ENCODE measurements around the gene TTC3.

TTC3 gene

DNA sequence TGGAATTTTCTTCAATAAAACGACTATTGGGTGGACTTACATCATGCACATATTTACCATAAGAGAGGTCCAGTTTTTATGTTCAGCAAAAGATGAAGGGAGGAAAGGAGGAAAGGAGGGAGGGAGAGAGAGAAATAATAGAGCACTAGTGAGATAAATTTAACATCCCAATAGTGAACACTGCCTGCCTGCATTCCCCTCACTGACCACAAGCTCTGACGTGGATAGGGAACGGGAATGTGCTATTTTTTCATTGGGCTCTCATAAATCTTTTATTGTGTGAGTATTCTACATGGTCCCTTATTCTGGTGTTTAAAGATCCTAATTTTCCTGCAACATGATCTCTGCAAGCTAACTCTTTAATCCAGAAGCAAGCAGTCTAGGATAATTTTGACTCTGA is 82.1 kb downstream of the TTC3 start:
- DNase-seq = no peak

DNA sequence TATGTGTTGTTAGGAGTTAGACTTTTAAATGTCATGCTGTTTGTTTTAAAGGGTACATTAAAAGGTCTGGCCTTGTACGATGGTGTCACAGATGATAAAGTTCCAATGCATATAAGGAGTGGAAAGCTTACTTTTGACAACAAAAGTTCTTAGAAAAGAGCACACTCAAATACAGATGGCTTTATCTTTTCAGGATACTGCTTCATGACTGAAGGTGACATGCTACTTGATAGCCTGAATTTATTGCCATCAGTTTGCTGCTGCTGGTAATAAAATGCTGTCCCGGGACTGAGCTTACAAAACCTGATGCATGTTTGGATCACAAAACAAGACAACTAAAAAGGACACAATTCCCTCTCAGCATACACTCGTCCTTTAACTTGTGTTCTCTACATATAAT is 84.9 kb downstream of the TTC3 start:
- no peak for DNase-seq

DNA sequence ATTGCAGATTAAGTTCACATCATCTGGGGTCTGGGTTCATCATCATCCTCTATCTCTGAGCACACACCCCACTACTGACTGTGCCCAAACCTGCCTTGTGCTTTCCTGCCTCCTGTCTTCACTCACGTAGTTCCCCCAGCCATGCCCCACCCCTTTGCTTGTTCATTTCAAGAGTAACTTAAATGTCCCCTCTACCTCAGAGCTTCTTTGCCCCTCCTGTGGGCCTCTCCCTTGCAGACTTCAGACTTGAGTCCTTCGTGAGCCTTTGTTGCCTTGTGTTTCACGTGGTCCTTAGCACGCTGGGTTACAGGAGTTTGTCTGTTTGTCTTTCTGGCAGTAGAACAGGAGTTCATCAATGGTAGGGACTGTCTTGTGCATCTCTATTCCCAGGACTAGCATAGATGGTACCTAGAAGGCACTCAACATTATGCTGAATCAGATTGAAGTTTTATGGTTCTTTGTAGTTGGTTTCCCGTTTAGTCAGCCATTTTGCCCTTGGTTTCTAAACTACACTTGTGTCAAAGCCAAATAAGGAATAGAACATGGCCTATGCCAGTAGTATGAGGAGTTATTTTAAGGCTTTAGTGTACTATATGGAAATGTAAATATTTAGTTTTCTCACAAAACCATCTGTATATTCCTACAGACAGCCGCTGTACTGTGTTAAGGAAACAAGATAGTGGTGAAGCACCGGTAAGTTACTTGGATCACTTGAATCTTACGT is 86.2 kb downstream of the TTC3 start:
- DNase-seq = no peak

DNA sequence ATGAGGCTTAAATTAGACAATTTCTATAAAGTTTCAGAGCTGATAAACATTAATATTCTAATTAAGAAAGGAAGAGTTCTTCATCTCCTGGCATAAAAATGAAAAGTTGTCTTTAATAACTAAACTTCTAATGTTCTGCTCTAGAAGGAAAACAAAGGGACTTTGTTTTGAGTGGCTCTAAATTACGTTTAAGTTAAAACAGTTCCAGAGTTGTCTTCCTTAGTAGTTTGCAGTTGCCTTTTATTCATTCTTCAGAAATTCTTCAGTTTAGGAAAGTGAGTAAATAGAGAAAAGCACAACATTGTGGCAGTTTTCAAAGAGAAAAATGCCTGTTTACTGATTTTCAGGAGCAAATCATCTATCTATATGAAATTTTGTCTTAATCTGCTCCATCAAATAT is 86.9 kb downstream of the TTC3 start:
- DNase-seq = no peak

GRCh38 chr21:37164742-37165141 is 91.7 kb downstream of the TTC3 start:
- no peak for DNase-seq

DNA sequence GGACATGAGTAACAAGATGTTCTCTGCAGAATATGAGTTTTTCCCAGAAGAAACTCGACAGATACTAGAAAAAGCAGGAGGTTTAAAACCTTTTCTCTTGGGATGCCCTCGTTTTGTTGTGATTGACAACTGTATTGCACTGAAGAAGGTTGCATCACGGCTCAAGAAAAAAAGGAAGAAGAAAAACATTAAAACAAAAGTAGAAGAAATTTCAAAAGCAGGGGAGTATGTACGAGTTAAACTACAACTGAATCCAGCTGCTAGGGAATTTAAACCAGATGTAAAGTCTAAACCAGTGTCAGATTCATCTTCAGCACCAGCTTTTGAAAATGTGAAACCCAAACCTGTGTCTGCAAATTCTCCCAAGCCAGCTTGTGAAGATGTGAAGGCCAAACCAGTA is 92.5 kb downstream of the TTC3 start:
- no peak for DNase-seq

- no peak for DNase-seq
Observed at GRCh38 chr21:37166733-37167132, 93.7 kb downstream of the TTC3 start.

DNA sequence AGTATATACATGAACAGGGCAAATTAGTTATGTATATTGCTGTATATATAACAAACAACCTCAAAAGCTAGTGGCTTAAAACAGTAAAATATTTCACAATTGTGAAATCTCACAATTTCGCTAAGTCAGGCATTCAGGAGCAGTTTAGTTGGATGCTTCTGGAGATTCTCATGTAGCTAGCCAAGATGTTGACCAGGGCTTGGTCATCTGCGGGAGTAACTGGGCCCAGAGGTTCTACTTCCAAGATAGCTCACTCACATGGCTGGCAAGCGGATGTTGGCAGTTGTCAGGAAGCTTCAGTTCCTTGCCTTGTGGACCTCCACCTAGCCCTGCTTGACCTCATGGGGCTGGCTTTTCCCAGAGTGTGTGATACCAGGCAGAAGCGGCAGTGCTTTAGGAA is 95.6 kb downstream of the TTC3 start:
- no peak for DNase-seq

GRCh38 chr21:37172646-37173045 is 99.6 kb downstream of the TTC3 start:
- no peak for DNase-seq

DNA sequence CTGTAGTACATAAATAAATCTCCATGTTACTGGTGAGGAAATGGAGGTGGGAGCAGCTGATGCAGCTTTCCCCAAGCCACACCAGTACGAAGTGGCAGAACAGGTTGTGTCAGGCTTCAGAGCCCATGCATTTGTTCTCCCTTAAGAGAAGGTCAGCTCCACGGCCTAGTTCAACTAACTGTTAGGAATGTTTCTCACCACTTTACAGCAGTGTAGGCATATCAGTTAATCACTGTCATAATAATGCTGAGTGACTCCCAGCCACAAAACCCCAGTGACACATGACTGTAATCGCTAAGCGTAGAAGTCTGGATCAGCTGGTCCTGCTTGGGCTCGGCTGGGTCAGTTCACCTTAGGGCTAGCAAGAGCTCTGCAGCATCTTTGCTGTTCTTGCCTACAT is 103.7 kb downstream of the TTC3 start:
- DNase-seq = no peak

- DNase-seq = no peak
Observed at GRCh38 chr21:37181059-37181458, 108.0 kb downstream of the TTC3 start.

- DNase-seq = no peak
Observed at GRCh38 chr21:37182222-37182621, 109.2 kb downstream of the TTC3 start.

- no peak for DNase-seq
Observed at GRCh38 chr21:37183749-37184148, 110.7 kb downstream of the TTC3 start.

GRCh38 chr21:37184784-37185593 is 111.9 kb downstream of the TTC3 start:
- no peak for DNase-seq

DNA sequence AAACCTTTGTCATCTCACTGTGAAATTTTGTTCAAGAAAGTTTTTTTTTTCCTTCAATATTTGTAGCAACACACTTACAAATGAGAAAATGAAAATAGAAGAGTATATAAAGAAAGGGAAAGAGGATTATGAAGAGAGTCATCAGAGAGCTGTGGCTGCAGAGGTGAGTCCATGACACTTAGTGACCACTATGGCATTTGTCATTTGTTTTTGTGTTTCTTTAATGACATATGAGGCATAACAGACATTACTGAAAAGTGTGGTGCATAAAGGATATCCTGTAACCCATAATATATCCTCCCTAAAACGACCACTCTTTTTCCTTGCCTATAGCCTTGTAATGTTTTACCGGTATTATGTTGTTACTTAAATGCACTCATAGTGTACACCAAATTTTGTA is 113.9 kb downstream of the TTC3 start:
- DNase-seq = no peak

DNA sequence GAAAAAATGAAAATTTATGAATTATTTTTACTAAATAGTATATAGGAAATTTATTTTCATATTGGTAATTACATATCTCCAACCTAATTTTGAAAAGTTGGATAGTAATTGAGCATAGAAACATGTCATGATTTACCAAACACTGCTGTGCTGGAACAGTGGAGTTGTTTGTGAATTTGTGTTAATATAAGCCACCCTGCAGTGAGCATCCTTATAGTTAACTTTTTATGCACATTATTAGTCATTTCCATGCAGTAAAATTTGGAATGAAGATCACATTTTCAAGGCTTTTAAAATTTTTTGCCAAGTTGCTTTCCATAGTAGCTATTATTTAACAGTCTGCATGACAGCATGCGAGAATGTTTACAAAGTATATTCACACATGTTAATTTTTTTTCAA is 115.8 kb downstream of the TTC3 start:
- no peak for DNase-seq

DNA sequence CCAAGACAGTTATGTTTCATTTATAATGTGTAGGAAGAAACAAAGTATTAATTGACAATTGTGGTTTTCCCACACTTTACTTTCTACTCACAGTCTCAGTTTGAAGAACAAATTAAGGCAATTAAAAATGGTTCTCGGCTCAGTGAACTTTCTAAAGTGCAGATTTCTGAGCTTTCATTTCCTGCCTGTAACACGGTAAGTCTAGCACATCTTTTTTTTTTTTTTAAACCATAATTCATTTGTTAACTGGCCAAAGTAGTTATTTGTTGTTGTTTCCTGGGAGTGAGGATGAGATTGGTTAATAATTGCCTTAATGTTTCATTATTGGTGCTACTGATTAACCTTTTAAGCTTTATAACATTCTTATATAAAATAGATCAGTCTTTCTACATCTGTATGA is 119.0 kb downstream of the TTC3 start:
- no peak for DNase-seq

- no peak for DNase-seq
Observed at GRCh38 chr21:37193006-37193405, 120.0 kb downstream of the TTC3 start.

DNA sequence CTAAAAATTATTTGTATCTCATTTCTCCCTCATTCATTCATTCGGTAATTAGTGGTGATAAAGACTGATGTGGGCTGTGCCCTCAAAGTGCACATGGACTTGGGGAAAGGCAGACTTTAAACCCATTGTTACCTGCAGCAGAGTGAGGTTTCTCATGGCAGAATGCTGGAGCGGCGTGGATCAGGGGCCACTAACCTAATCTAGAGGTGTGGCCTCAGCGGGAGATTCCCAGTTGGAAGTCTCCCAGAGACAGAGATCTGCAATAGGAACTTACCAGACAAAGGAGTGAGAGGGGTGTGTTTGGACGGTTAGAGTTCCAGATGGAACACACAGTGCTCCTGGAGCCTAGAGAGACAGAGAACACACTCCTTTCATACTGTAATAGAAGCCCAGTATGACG is 120.6 kb downstream of the TTC3 start:
- no peak for DNase-seq

GRCh38 chr21:37195059-37195458 is 122.0 kb downstream of the TTC3 start:
- no peak for DNase-seq

GRCh38 chr21:37195610-37196009 is 122.6 kb downstream of the TTC3 start:
- DNase-seq = no peak

GRCh38 chr21:37196847-37197246 is 123.8 kb downstream of the TTC3 start:
- DNase-seq = no peak

GRCh38 chr21:37197746-37198145 is 124.7 kb downstream of the TTC3 start:
- DNase-seq = no peak

DNA sequence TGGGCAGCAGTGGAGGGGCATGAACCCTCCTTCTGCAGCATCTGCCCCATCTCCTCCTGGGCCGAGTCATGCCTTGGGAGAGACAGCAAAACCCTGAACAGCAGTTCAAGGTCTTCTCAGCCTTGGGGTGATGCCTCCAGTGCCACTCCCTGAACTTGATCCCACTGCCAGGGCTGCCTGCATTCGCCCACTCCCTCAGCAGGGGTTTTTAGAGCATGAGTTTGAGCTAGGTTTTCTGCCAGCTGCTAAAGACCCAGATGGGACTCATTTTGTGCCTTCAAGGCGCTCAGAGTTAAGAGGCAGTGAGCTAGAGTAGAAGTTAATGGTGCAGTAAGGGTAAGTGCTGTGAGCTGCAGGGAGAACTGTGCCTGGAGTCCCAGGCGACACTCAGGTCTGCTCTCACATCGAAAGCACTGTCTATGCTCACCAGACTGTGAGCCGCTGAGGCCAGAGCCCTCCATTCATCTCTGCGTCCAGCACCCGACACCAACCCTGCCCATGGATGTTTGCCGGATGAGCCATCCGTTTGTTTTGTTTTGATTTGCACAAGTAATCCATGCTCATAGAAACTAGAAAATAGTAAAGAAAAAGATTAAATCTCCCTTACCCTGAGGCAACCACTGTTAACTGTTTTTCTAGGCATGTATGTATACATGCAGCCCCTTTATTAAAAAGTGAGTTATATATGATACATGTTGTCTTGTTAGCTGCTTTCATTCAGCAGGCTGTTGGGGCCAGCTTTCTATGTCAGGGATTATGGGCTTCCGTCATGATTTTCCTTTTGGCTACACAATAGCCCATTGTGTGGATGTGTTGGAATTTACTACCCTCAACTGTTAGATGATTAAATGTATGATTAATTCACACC is 126.2 kb downstream of the TTC3 start:
- no peak for DNase-seq

Data from NCI-H187 (cell line).